OCI-LY1 (cell line): ENCODE results near the gene SLC51B.

Source experiments
- H2AFZ ChIP-seq: fragments of 200-600 bp; sonication (generic), shearing (Covaris generic); 2 replicates; pipeline ENCODE4 v1.6.0; 2014; ENCODE audit warnings: antibody characterized with exemption, mild to moderate bottlenecking, low read length
- H3F3A ChIP-seq: fragments of 200-600 bp; sonication (generic), shearing (Covaris generic); 2 replicates; pipeline ENCODE4 v1.6.0; 2014; ENCODE audit warnings: mild to moderate bottlenecking, antibody characterized with exemption, low read length, moderate library complexity; ENCODE audit not compliant: insufficient read depth
- H3K27ac ChIP-seq: fragments of 200-600 bp; sonication (generic); 2 replicates; pipeline ENCODE4 v1.5.1; 2014; ENCODE audit warnings: low read length, mixed run types, mild to moderate bottlenecking, low read depth; ENCODE audit not compliant: poor library complexity, severe bottlenecking
- H3K27me3 ChIP-seq: fragments of 200-600 bp; sonication (generic); 2 replicates; pipeline ENCODE4 v1.6.0; 2014; ENCODE audit warnings: antibody characterized with exemption, mild to moderate bottlenecking, low read length, moderate library complexity; ENCODE audit not compliant: insufficient read depth
- H3K36me3 ChIP-seq: fragments of 200-600 bp; sonication (generic); 2 replicates; pipeline ENCODE4 v1.6.1; 2014; ENCODE audit warnings: mild to moderate bottlenecking, antibody characterized with exemption, low read length, moderate library complexity, mixed read lengths; ENCODE audit not compliant: insufficient read depth
- H3K4me1 ChIP-seq: fragments of 200-600 bp; sonication (generic); 2 replicates; pipeline ENCODE4 v1.5.1; 2014; ENCODE audit warnings: mild to moderate bottlenecking, low read length, moderate library complexity; ENCODE audit not compliant: insufficient read depth, severe bottlenecking
- H3K4me2 ChIP-seq: fragments of 200-600 bp; sonication (generic), shearing (Covaris generic); 2 replicates; pipeline ENCODE4 v1.6.1; 2014; ENCODE audit warnings: low read length
- H3K4me3 ChIP-seq: fragments of 200-600 bp; sonication (generic); 2 replicates; pipeline ENCODE4 v1.5.1; 2014; ENCODE audit warnings: low read length, low read depth, mild to moderate bottlenecking, mixed read lengths; ENCODE audit not compliant: poor library complexity, severe bottlenecking
- H3K79me2 ChIP-seq: fragments of 200-600 bp; shearing (Covaris generic); 2 replicates; pipeline ENCODE4 v1.6.1; 2016; ENCODE audit warnings: mixed run types, low read length, mixed read lengths; ENCODE audit not compliant: insufficient read depth
- H3K9ac ChIP-seq: fragments of 200-600 bp; sonication (generic), shearing (Covaris generic); 2 replicates; pipeline ENCODE4 v1.6.1; 2014; ENCODE audit warnings: mild to moderate bottlenecking, low read length, mixed read lengths
- H3K9me2 ChIP-seq: fragments of 200-600 bp; sonication (generic), shearing (Covaris generic); 2 replicates; pipeline ENCODE4 v1.6.1; 2014; ENCODE audit warnings: low read depth, mild to moderate bottlenecking, low read length, mixed read lengths
- H3K9me3 ChIP-seq: fragments of 200-600 bp; shearing (Covaris generic); 2 replicates; pipeline ENCODE4 v1.6.1; 2014; ENCODE audit warnings: low read length, mixed read lengths
- H4K20me1 ChIP-seq: fragments of 200-600 bp; sonication (generic), shearing (Covaris generic); 2 replicates; pipeline ENCODE4 v1.6.0; 2016; ENCODE audit warnings: mild to moderate bottlenecking, low read length; ENCODE audit not compliant: insufficient read depth
- EZH2 ChIP-seq: fragments of 200-600 bp; sonication (generic), shearing (Covaris generic); IDR thresholded peaks from 2 replicates; pipeline ENCODE4 v1.8.0; 2017; ENCODE audit warnings: borderline replicate concordance, mixed run types, mild to moderate bottlenecking, antibody characterized with exemption, low read length, moderate library complexity, mixed read lengths
- TF ChIP-seq, protein P1 (sequence below): fragments of 200-600 bp; sonication (generic), shearing (Covaris generic); IDR thresholded peaks from 2 replicates; pipeline ENCODE4 v1.5.1; 2017; ENCODE audit warnings: mild to moderate bottlenecking, antibody characterized with exemption, low read length, moderate library complexity, mixed read lengths

Gene SLC51B

DNA sequence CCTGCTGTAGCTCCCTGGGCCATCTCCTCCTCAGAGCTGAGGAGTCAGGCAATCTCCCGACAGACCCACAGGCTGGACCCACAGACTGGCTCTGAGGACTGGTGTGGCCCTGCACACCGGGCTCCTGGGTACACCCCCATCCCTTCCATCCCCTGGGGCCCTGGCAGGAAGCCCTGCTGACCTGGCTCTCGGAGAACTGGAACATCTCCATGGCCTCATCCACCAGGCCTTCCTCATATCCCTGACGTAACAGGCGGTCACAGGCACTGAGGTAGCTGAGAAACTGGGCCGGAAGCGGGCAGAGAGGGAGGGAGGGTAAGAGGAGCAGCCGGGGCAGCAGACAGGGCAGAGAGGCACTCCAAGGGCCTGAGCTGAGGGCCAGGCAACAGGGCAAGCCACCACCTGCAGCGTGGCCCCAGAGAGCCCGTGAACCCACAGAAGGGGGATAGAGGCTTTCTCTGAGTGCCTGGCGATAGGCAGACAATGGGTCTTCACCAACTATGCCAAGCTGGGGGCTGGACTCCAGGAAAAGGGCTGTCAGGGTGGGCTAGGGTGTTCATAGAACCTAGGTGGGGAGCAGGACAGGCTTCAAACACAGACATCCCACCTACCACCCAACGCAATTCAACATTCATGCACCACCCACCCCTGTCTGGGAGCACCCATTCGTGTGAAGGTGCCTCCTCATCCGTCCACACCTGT, 49.3 kb downstream of the SLC51B start:
- Histone ChIP-seq H3K27me3 (no peaks in the 10 kb centered on the region), H3K4me2 (no peak overlapping the region), H3K4me1 (no peaks in the 10 kb centered on the region), H3K9me2 (no peaks in the 10 kb centered on the region), H3K9me3 (no peaks in the 10 kb centered on the region), H3K9ac (no peak overlapping the region), H3K36me3 (peaks cover 15% of the 10 kb centered on the region; the same call in 1 of the 2 replicates), H3K79me2 (no peaks in the 10 kb centered on the region), H4K20me1 (no peaks in the 10 kb centered on the region), H3K4me3 (no peak overlapping the region), H3K27ac (no peak overlapping the region), H2AFZ (no peak overlapping the region), H3F3A (no peaks in the 10 kb centered on the region)
- no peak for TF ChIP-seq EZH2
- TF ChIP-seq, protein P1, sequence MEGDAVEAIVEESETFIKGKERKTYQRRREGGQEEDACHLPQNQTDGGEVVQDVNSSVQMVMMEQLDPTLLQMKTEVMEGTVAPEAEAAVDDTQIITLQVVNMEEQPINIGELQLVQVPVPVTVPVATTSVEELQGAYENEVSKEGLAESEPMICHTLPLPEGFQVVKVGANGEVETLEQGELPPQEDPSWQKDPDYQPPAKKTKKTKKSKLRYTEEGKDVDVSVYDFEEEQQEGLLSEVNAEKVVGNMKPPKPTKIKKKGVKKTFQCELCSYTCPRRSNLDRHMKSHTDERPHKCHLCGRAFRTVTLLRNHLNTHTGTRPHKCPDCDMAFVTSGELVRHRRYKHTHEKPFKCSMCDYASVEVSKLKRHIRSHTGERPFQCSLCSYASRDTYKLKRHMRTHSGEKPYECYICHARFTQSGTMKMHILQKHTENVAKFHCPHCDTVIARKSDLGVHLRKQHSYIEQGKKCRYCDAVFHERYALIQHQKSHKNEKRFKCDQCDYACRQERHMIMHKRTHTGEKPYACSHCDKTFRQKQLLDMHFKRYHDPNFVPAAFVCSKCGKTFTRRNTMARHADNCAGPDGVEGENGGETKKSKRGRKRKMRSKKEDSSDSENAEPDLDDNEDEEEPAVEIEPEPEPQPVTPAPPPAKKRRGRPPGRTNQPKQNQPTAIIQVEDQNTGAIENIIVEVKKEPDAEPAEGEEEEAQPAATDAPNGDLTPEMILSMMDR = no peak

DNA sequence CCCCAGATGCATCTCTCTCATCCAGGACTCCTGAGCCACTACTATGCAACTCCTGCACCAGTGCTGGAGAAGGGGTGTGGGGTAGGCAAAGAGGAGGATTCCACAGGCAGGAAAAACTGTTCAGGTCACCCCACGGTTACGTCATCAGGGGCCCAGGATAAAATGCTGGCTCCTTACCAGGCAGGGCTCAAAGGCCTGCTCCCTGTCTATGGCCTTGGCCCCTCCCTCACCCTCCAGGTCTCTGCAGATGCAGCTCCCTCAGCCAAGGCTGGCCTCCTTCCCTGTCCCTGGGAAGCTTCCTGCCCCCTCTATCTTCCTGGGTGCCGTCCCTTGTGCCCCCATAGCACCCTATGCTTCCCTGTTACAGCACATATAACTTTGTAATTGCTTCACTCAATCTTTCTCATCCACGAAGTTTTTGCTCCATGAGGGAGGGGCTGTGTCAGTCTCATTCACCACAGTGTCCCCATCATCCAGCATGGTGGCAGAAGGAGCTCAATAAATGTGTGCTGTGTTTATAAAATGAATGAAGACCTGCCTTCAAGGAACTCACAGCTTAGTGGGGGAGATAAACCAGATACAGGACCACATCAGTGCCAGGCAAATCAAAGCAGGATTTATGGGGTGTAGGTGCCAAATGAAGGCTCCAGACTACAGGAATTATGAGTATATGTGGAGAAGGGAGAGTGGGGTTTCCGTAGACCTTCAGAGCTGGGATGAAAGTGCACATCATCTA, 50.0 kb downstream of the SLC51B start:
- H3K36me3 ChIP-seq = peaks cover 19% of the 10 kb centered on the region; the same call in 1 of the 2 replicates
- no peak for TF ChIP-seq EZH2
- TF ChIP-seq, protein P1 = no peak
- H3K27ac ChIP-seq = no peak overlapping the region

DNA sequence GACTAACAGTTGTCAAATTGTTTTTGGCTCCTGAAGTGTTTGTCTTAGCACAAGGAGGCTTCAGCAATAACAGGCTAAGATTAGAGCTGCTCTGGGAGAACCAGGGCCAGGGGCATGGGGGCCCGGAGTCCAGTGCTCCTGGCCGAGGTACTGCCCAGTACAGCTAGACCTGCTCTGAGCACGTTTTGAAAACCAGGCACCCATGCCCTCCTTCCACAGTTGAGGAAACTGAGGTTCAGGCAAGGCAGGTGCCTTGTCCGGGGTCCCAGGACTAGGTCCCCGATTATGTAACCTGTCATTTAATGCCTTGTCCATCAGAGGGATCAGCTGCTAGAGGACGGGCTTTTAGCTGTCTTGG, 50.5 kb downstream of the SLC51B start:
- TF ChIP-seq EZH2 = no peak
- TF ChIP-seq, protein P1 = no peak
- H3K36me3 ChIP-seq = peaks cover 19% of the 10 kb centered on the region; the same call in 1 of the 2 replicates
- no peak overlapping the region for H3K27ac ChIP-seq

More for the DNA sequence above, 50.0 kb downstream of the SLC51B start:
- Histone ChIP-seq H4K20me1 (no peaks in the 10 kb centered on the region), H3K9me2 (no peaks in the 10 kb centered on the region), H3K4me2 (no peak overlapping the region), H3K4me3 (no peak overlapping the region), H3F3A (no peaks in the 10 kb centered on the region), H3K9ac (no peak overlapping the region), H3K9me3 (no peaks in the 10 kb centered on the region), H3K79me2 (no peaks in the 10 kb centered on the region), H3K27me3 (no peaks in the 10 kb centered on the region), H3K4me1 (no peaks in the 10 kb centered on the region), H2AFZ (no peak overlapping the region)

More for the DNA sequence above, 50.5 kb downstream of the SLC51B start:
- H3K9me3 ChIP-seq = no peaks in the 10 kb centered on the region
- H3K79me2 ChIP-seq = no peaks in the 10 kb centered on the region
- no peaks in the 10 kb centered on the region for H4K20me1 ChIP-seq
- H3K9me2 ChIP-seq = no peaks in the 10 kb centered on the region
- H3K27me3 ChIP-seq = no peaks in the 10 kb centered on the region
- no peaks in the 10 kb centered on the region for H3K4me1 ChIP-seq
- H3F3A ChIP-seq = no peaks in the 10 kb centered on the region
- H3K4me3 ChIP-seq = no peak overlapping the region
- H2AFZ ChIP-seq = no peak overlapping the region
- no peak overlapping the region for H3K4me2 ChIP-seq
- H3K9ac ChIP-seq = no peak overlapping the region
